Esophagus squamous epithelium (tissue), 5 donors: ENCODE data around the gene CRHR2. TPM values are rescaled to one million over a fixed set of nuclear protein-coding genes. Genes with fewer than 3 reads are reported as not detected.

ENCODE experiments used
- DNase-seq: peaks from one replicate; lab custom pipeline; 2025; lab: John Stamatoyannopoulos, UW
- H3K27ac ChIP-seq, 4 donors: fragments of 200-600 bp; sonication (generic); one replicate each; pipeline ENCODE4 v1.5.1; 2016 to 2019; ENCODE audit warnings: mild to moderate bottlenecking in 1 of 4
- H3K27me3 ChIP-seq, 4 donors: fragments of 200-600 bp; sonication (generic); 1 replicate in 3 of 4; 2 replicates in 1 of 4; pipeline versions ENCODE4 v1.5.1 to v1.6.0; 2017 to 2021; ENCODE audit warnings: antibody characterized with exemption in 1 of 4
- H3K36me3 ChIP-seq, 3 donors: fragments of 200-600 bp; sonication (generic); one replicate each; pipeline ENCODE4 v1.5.1; 2016 to 2019
- H3K4me1 ChIP-seq, 3 donors: fragments of 200-600 bp; sonication (generic); one replicate each; pipeline ENCODE4 v1.5.1; 2017 to 2019
- H3K4me3 ChIP-seq, 4 donors: fragments of 200-600 bp; sonication (generic); 1 replicate in 3 of 4; 2 replicates in 1 of 4; pipeline ENCODE4 v1.5.1; 2016 to 2019; ENCODE audit warnings: mild to moderate bottlenecking in 2 of 4, moderate library complexity in 1 of 4
- H3K9me3 ChIP-seq, 3 donors: fragments of 200-600 bp; sonication (generic); one replicate each; pipeline ENCODE4 v1.5.1; 2016 to 2019
- CTCF ChIP-seq, 6 experiments: fragments of 450-650 bp in 4 of 6; fragments of 200-600 bp in 2 of 6; sonication (generic) in 2 of 6; IDR thresholded peaks; one replicate each; pipeline ENCODE4 v1.5.1; 2016 to 2019; ENCODE audit warnings: antibody characterized with exemption in 6 of 6, mild to moderate bottlenecking in 4 of 6, moderate library complexity in 4 of 6
- POLR2A ChIP-seq, 4 donors: fragments of 450-650 bp; IDR thresholded peaks; one replicate each; pipeline ENCODE4 v1.6.1; 2017; ENCODE audit warnings: antibody characterized with exemption in 4 of 4, mild to moderate bottlenecking in 4 of 4, moderate library complexity in 3 of 4
- WGBS, 2 donors: methylation state at CpG; one replicate each; pipeline ENCODE4 v1.1.5; 2018; 5-methylcytosine and 5-hydroxymethylcytosine counted together
- intact Hi-C: fragments of 100-400 bp; cut with DNase I; formaldehyde crosslinking; loops from one replicate; pipeline ENCODE4 v1.15.0; 2022
- total RNA-seq, 4 donors: library from RNA; depleted of rRNA; stranded (reverse); fragments of >200 nt; gene quantifications; one replicate each; pipeline ENCODE4 v1.1.0, GENCODE V29; 2016
- donor health status: DM: yes; HTN: yes; CAD: no.

Gene CRHR2
- total RNA-seq, 4 donors from 2014 or later: under 0.01 to 0.09 TPM; not detected in 2

DNA sequence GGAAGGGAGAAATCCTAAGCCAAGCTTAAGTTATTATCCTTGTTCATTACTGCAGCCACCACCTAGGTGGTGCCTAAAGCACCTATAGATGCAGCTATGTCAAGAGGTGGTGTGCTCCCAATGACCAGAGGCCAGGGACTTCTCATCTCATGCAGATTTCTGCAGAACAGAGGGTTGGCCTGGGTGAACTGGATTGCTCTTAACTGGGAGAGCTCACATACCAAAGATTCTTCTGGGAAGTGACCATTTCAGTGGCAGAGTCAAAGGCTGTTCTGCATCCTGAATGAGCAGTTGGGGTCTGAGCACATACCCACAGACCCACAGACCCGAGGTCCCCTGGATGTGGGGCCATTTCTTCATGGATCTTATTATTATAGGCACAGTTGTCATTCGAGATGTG lies 2.1 kb upstream of the CRHR2 start:
- H3K9me3 ChIP-seq: no peaks in the 10 kb centered on the region
- DNase-seq: no peak
- H3K4me1 ChIP-seq: peaks cover 11 to 19% (median 14%) of the 10 kb centered on the region in 3 donors
- H3K27me3 ChIP-seq: peaks cover 8 to 61% (median 16%) of the 10 kb centered on the region in 4 donors
- WGBS, 2 donors: 49 to 58% methylated on average over 2 of the region's 2 CpGs
- TF ChIP-seq CTCF (IDR thresholded peaks at IDR 0.05) (no peak), POLR2A (IDR thresholded peaks at IDR 0.05) (no peak)
- no peak overlapping the region for H3K27ac ChIP-seq
- H3K4me3 ChIP-seq: no peak overlapping the region
- intact Hi-C loops: no loop called here
- H3K36me3 ChIP-seq: no peaks in the 10 kb centered on the region

GRCh38 chr7:30683816-30684215 lies 1.6 kb upstream of the CRHR2 start:
- TF ChIP-seq CTCF (IDR thresholded peaks at IDR 0.05) (no peak), POLR2A (IDR thresholded peaks at IDR 0.05) (no peak)
- Histone ChIP-seq H3K27me3 (peaks cover 8 to 67% (median 16%) of the 10 kb centered on the region in 4 donors), H3K9me3 (no peaks in the 10 kb centered on the region), H3K4me3 (no peak overlapping the region), H3K27ac (no peak overlapping the region), H3K4me1 (peaks cover 11 to 19% (median 14%) of the 10 kb centered on the region in 3 donors), H3K36me3 (no peaks in the 10 kb centered on the region)
- DNase-seq: no peak
- WGBS, 2 donors: 88% methylated on average over 1 of the region's 3 CpGs; no CpG with 5 or more reads in 1 of the 2 donors
- intact Hi-C loops: no loop called here

DNA sequence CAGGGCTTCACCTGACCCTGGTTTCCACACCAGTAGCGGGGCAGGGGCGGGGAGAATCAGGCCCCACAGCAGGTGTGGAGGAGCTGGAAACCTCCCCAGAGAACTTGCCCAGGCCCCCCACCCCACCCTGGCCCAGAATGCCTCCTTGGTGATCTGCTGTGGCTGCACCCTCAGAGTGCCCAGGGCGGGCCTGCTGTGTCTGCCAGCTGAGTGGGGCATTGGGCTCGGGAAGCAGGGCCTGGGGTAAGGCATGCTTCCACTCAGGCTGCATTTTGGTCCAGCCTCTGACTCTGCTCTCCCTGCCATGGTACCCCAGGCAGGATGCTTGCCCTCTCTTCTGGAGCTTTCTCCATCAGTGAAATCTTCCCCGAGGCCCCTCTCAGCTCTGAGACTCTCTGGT lies 1.1 kb upstream of the CRHR2 start:
- TF ChIP-seq POLR2A (IDR thresholded peaks at IDR 0.05) (no peak), CTCF (IDR thresholded peaks at IDR 0.05) (no peak)
- no peaks in the 10 kb centered on the region for H3K36me3 ChIP-seq
- H3K27me3 ChIP-seq: peaks cover 8 to 72% (median 16%) of the 10 kb centered on the region in 4 donors
- H3K4me3 ChIP-seq: peak overlapping the region in 1 of 4 donors; percentile 48
- intact Hi-C loops: no loop called here
- H3K27ac ChIP-seq: peak overlapping the region in 1 of 4 donors; percentile 5
- no peak for DNase-seq
- peaks cover 11 to 19% (median 14%) of the 10 kb centered on the region in 3 donors for H3K4me1 ChIP-seq
- 73 to 80% methylated on average over 2 to 3 of the region's 5 CpGs for WGBS, 2 donors
- no peaks in the 10 kb centered on the region for H3K9me3 ChIP-seq

- intact Hi-C loops: no loop called here
- Histone ChIP-seq H3K36me3 (no peaks in the 10 kb centered on the region), H3K27me3 (peaks cover 8 to 87% (median 16%) of the 10 kb centered on the region in 4 donors), H3K9me3 (no peaks in the 10 kb centered on the region), H3K4me3 (peak overlapping the region; percentile 13 to 66 (median 42)), H3K27ac (no peak overlapping the region), H3K4me1 (peaks cover 11 to 19% (median 14%) of the 10 kb centered on the region in 3 donors)
- DNase-seq: no peak
- TF ChIP-seq POLR2A (IDR thresholded peaks at IDR 0.05) (no peak), CTCF (IDR thresholded peaks at IDR 0.05) (no peak)
- WGBS, 2 donors: no CpG with 5 or more reads among the region's 40 CpGs
These were observed 443 bp downstream of the CRHR2 start for GRCh38 chr7:30681815-30682211.

DNA sequence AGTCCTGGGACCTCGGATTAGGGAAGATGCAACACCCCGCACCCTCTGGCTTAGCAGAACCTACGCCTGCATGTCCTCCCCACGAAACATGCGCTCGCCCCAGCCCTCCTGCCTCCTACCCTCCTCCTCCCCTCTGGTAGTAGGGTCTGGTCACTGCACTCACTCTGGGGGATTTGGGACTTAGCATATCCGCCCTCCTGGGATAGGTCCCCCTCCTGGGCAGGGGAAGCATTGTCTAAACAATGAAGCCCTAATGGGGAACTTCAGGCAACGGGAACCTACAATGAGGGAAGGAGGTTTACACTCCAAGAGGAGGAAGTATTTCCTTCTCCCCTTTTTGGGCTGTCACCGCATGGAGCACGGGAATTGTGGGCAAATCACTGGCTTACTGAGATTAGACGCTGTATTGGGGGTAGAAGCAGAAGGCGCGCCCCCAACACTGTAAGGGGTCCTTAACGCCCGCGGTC lies 892 bp downstream of the CRHR2 start:
- no peak for DNase-seq
- no peak overlapping the region for H3K27ac ChIP-seq
- H3K36me3 ChIP-seq: no peaks in the 10 kb centered on the region
- peaks cover 8 to 91% (median 16%) of the 10 kb centered on the region in 4 donors for H3K27me3 ChIP-seq
- H3K4me1 ChIP-seq: peaks cover 11 to 19% (median 14%) of the 10 kb centered on the region in 3 donors
- 17 to 67% methylated on average over 3 to 9 of the region's 16 CpGs for WGBS, 2 donors
- intact Hi-C loops: no loop called here
- H3K9me3 ChIP-seq: no peaks in the 10 kb centered on the region
- H3K4me3 ChIP-seq: peak overlapping the region in 3 of 4 donors; percentile 35 to 66 (median 48)
- TF ChIP-seq CTCF (IDR thresholded peaks at IDR 0.05): no peak
- TF ChIP-seq POLR2A (IDR thresholded peaks at IDR 0.05): no peak
